Dendritic cell treated with granulocyte-macrophage colony-stimulating factor and Interleukin-4, amounts not matched to agents 40 ng/mL and 50 ng/mL, for 4 days (primary cell): ENCODE data around the gene KCNK18.
"Not testable (repeated sequence)": the region's sequence is repeated elsewhere in the genome, so short reads cannot be mapped to it uniquely, and the experiment has no call there.

Experiments
- H3K27ac Mint-ChIP-seq: one replicate; pipeline ENCODE4 v1.8.0; 2022; ENCODE audit warnings: mild to moderate bottlenecking, mixed read lengths
- H3K27me3 Mint-ChIP-seq: one replicate; pipeline ENCODE4 v1.8.0; 2022; ENCODE audit warnings: mild to moderate bottlenecking, mixed read lengths
- H3K36me3 Mint-ChIP-seq: one replicate; pipeline ENCODE4 v1.8.0; 2022; ENCODE audit warnings: low read depth, mixed read lengths
- H3K4me1 Mint-ChIP-seq: one replicate; pipeline ENCODE4 v1.8.0; 2022; ENCODE audit warnings: low read depth, mixed read lengths
- H3K4me3 Mint-ChIP-seq: one replicate; pipeline ENCODE4 v1.8.0; 2022; ENCODE audit warnings: mild to moderate bottlenecking, moderate library complexity, mixed read lengths
- H3K9me3 Mint-ChIP-seq: one replicate; pipeline ENCODE4 v1.8.0; 2022; ENCODE audit warnings: mixed read lengths
- intact Hi-C: fragments of 100-400 bp; cut with micrococcal nuclease; formaldehyde crosslinking; loops from one replicate; pipeline ENCODE4 v1.15.0; 2022

The KCNK18 gene

GRCh38 chr10:117217196-117217761 lies 20.0 kb downstream of the KCNK18 start:
- H3K4me3 Mint-ChIP-seq = peak overlapping the region; percentile 75
- no peaks in the 10 kb centered on the region for H3K36me3 Mint-ChIP-seq
- H3K4me1 Mint-ChIP-seq = peaks cover 10% of the 10 kb centered on the region
- peaks cover 2% of the 10 kb centered on the region for H3K9me3 Mint-ChIP-seq
- peaks cover 59% of the 10 kb centered on the region for H3K27me3 Mint-ChIP-seq
- no peak overlapping the region for H3K27ac Mint-ChIP-seq
- intact Hi-C loops = loop anchor here (2.0 kb wide), 1 partner anchor 1024 kb away; no protein-coding TSS in a partner anchor

GRCh38 chr10:117218654-117219053 lies 21.4 kb downstream of the KCNK18 start:
- Mint-ChIP-seq H3K4me3 (no peak overlapping the region), H3K27me3 (peaks cover 52% of the 10 kb centered on the region), H3K27ac (no peak overlapping the region), H3K4me1 (peaks cover 10% of the 10 kb centered on the region), H3K36me3 (no peaks in the 10 kb centered on the region), H3K9me3 (no peaks in the 10 kb centered on the region)
- intact Hi-C loops = no loop called here

DNA sequence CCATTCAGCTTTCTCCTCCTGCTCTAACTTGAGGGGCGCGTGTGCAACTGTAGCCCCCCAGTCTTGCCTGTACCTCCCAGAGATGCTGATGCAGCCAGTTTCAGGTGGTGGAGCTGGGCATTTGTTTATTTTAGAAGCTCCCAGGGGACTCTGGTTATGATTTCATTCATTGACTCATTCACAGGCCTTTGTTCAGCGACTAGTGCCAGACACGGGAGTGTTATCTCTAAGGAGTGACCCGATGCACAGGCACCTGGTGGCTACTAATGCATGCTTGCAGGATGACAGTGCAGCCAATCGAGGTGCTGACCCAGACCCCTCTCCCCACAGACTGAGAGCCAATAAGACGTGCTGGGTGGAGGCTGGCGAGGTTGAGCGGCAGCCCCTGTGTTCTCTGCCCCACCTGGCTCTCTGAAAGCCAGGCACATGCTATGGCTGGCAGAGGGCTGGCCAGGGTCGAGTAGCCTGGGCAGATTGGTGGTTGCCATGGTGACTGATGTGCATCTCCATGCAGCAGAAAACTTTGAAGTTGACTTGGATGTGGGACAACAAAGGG lies 23.9 kb downstream of the KCNK18 start:
- Mint-ChIP-seq H3K27me3 (peaks cover 34% of the 10 kb centered on the region), H3K9me3 (no peaks in the 10 kb centered on the region), H3K36me3 (no peaks in the 10 kb centered on the region), H3K4me3 (no peak overlapping the region), H3K27ac (no peak overlapping the region), H3K4me1 (peaks cover 10% of the 10 kb centered on the region)
- intact Hi-C loops = loop anchor here (10.0 kb wide), 1 partner anchor 224 kb away; no protein-coding TSS in a partner anchor

- H3K4me3 Mint-ChIP-seq = no peak overlapping the region
- peaks cover 22% of the 10 kb centered on the region for H3K27me3 Mint-ChIP-seq
- no peaks in the 10 kb centered on the region for H3K9me3 Mint-ChIP-seq
- H3K36me3 Mint-ChIP-seq = no peaks in the 10 kb centered on the region
- H3K4me1 Mint-ChIP-seq = peaks cover 7% of the 10 kb centered on the region
- no peak overlapping the region for H3K27ac Mint-ChIP-seq
- intact Hi-C loops = loop anchor here (10.0 kb wide), 1 partner anchor 222 kb away; no protein-coding TSS in a partner anchor
Measured at GRCh38 chr10:117222552-117222951, 25.3 kb downstream of the KCNK18 start.

DNA sequence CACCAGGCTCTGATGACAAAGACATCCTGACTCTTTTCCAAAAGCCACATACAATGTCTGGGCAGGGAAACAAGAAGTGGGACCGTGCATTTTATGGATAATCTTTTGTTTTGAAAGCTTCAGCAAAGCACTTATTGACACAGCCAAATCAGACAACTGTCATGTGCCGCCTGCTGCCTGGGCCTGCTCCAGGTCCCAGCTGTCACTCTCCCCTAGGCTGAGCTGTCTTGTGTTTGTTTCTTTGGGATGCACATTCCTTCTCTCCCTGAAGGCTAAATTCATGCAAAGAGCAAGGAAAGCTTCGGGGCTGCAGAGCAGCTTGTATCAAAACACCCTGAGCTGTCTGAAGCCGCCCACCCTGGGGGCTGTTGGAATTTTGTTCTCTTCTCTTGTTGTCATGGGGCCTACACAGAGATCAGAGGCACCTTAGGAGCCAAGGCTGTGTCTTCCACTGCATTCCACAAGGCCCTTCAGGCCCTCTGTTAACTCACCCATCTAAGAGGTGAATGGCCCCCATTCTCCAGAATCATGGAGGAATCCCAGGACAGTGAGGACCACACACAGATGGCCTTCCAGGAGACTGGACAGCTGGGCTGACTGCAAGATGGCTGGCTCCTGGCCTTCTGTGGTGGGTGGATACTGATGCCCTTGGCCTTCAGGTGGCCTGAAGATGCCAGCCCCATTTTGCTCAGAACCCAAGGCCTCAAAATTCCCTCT lies 25.8 kb downstream of the KCNK18 start:
- no peak overlapping the region for H3K27ac Mint-ChIP-seq
- H3K4me3 Mint-ChIP-seq = no peak overlapping the region
- intact Hi-C loops = loop anchor here (10.0 kb wide), 1 partner anchor 222 kb away; no protein-coding TSS in a partner anchor
- H3K36me3 Mint-ChIP-seq = no peaks in the 10 kb centered on the region
- H3K27me3 Mint-ChIP-seq = peaks cover 17% of the 10 kb centered on the region
- H3K9me3 Mint-ChIP-seq = no peaks in the 10 kb centered on the region
- H3K4me1 Mint-ChIP-seq = peaks cover 6% of the 10 kb centered on the region

DNA sequence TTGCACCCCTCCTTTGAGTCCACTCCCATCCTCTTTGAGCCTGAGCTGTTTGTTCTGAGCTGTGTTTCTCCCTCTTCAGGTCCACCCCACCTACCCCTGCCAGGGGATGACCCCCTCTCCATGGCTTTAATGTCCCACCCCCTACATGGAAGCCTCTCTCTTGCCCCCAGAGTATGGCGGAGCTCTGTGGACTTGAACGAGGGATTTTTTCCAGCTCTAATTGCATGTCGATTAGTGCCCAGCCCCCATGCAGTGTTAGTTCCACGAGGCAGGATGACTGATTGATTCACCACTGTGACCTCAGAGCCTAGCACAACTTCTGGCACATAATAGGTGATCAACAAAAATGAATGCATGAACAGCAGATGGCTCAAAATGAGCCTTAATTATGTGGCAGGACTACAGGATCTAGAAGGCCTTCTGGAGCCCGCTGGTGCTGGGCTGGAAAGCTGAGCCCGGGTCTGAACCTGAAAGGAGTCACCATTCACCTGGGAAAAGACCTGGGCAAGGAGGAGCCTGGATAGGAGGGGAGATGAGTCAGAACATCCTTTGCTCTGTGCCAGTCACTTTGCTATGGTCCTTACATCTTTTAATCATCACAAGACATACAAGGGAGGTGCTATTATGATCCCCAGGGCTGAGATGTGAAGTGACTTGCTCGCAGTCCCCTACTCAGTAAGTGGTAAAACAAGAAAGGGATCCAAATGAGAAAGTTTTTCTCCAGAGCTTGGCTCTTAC lies 26.6 kb downstream of the KCNK18 start:
- no peak overlapping the region for H3K27ac Mint-ChIP-seq
- intact Hi-C loops = loop anchor here (10.0 kb wide), 1 partner anchor 221 kb away; no protein-coding TSS in a partner anchor

GRCh38 chr10:117224881-117225280 lies 27.6 kb downstream of the KCNK18 start:
- Mint-ChIP-seq H3K9me3 (no peaks in the 10 kb centered on the region), H3K27me3 (peaks cover 16% of the 10 kb centered on the region)
- intact Hi-C loops = loop anchor here (10.0 kb wide), 1 partner anchor 220 kb away; no protein-coding TSS in a partner anchor

More for the DNA sequence above, 26.6 kb downstream of the KCNK18 start:
- no peaks in the 10 kb centered on the region for H3K36me3 Mint-ChIP-seq
- no peak overlapping the region for H3K4me3 Mint-ChIP-seq
- H3K9me3 Mint-ChIP-seq = no peaks in the 10 kb centered on the region
- H3K27me3 Mint-ChIP-seq = peaks cover 14% of the 10 kb centered on the region
- H3K4me1 Mint-ChIP-seq = peaks cover 6% of the 10 kb centered on the region

GRCh38 chr10:117226813-117227451 lies 29.6 kb downstream of the KCNK18 start:
- H3K27me3 Mint-ChIP-seq = peaks cover 26% of the 10 kb centered on the region
- H3K4me1 Mint-ChIP-seq = peaks cover 6% of the 10 kb centered on the region
- intact Hi-C loops = loop anchor here (1.0 to 10.0 kb wide), 2 partner anchors 93 to 218 kb away; no protein-coding TSS in a partner anchor
- H3K27ac Mint-ChIP-seq = no peak overlapping the region
- no peaks in the 10 kb centered on the region for H3K9me3 Mint-ChIP-seq
- no peaks in the 10 kb centered on the region for H3K36me3 Mint-ChIP-seq
- no peak overlapping the region for H3K4me3 Mint-ChIP-seq

More at GRCh38 chr10:117224881-117225280, 27.6 kb downstream of the KCNK18 start:
- no peak overlapping the region for H3K27ac Mint-ChIP-seq
- no peaks in the 10 kb centered on the region for H3K36me3 Mint-ChIP-seq
- no peak overlapping the region for H3K4me3 Mint-ChIP-seq
- peaks cover 6% of the 10 kb centered on the region for H3K4me1 Mint-ChIP-seq

- H3K27me3 Mint-ChIP-seq = peaks cover 31% of the 10 kb centered on the region
- intact Hi-C loops = loop anchor here (10.0 kb wide), 1 partner anchor 217 kb away; no protein-coding TSS in a partner anchor
- H3K4me1 Mint-ChIP-seq = peaks cover 6% of the 10 kb centered on the region
- H3K4me3 Mint-ChIP-seq = no peak overlapping the region
- H3K36me3 Mint-ChIP-seq = no peaks in the 10 kb centered on the region
- no peaks in the 10 kb centered on the region for H3K9me3 Mint-ChIP-seq
- H3K27ac Mint-ChIP-seq = no peak overlapping the region
Measured at GRCh38 chr10:117228210-117228609, 30.9 kb downstream of the KCNK18 start.

- intact Hi-C loops, H3K9me3 Mint-ChIP-seq, H3K4me3 Mint-ChIP-seq, H3K27ac Mint-ChIP-seq, H3K36me3 Mint-ChIP-seq, H3K4me1 Mint-ChIP-seq: not testable (repeated sequence)
- peaks cover 31% of the 10 kb centered on the region for H3K27me3 Mint-ChIP-seq
Measured at GRCh38 chr10:117230107-117230506, 32.8 kb downstream of the KCNK18 start.

GRCh38 chr10:117237401-117237991 lies 40.2 kb downstream of the KCNK18 start:
- H3K9me3 Mint-ChIP-seq = peaks cover 10% of the 10 kb centered on the region
- no peaks in the 10 kb centered on the region for H3K4me1 Mint-ChIP-seq
- peaks cover 33% of the 10 kb centered on the region for H3K27me3 Mint-ChIP-seq
- H3K4me3 Mint-ChIP-seq = no peak overlapping the region
- H3K27ac Mint-ChIP-seq = peak overlapping the region; percentile 40
- peaks cover 6% of the 10 kb centered on the region for H3K36me3 Mint-ChIP-seq
- intact Hi-C loops = no loop called here

DNA sequence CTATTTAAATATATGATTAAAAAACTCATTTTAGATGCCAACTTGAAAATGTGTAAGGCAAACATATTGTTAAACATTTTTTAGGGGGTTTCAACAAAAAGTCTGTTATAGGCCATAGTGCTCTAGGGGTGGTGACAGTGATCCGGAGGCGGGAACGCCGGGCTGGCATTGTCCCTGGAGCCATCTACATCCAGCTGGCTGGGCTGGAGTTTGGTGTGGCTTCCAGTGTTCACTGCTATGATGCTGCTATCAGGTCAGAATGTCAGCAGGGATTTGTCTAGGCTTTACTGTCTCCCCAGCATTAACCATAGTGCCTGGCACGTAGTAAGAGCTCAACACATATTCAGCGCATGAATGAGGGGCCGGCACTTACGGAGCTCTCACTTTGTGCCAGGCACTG lies 41.8 kb downstream of the KCNK18 start:
- Mint-ChIP-seq H3K9me3 (peaks cover 10% of the 10 kb centered on the region), H3K27me3 (peaks cover 47% of the 10 kb centered on the region), H3K36me3 (peaks cover 6% of the 10 kb centered on the region), H3K27ac (no peak overlapping the region), H3K4me3 (no peak overlapping the region), H3K4me1 (no peaks in the 10 kb centered on the region)
- intact Hi-C loops = no loop called here
